GM12878 (cell line): Measurements from ENCODE around the gene MRPS18A. TPM values are rescaled to one million over a fixed set of nuclear protein-coding genes. Genes with fewer than 3 reads are reported as not detected.

ENCODE experiments used
- ATAC-seq: fragments of 200-7000 bp; cut with Tn5 transposase; 3 replicates; pipeline ENCODE4 v1.9.1; 2020; ENCODE audit warnings: mild to moderate bottlenecking, moderate library complexity
- BruUV-seq: library from RNA; stranded (reverse); fragments of 400-500 nt; replicated peaks from 2 replicates; lab custom pipeline; 2021; lab: Mats Ljungman, UMichigan
- CTCF ChIA-PET: fragments of 300-600 bp; sonication (Branson Sonifier 250); formaldehyde crosslinking; extraction: SDS; loops from one replicate; lab custom pipeline; 2021; ENCODE audit warnings: inconsistent platforms; lab: Yijun Ruan, JAX
- POLR2A ChIA-PET: fragments of 350-600 bp; formaldehyde crosslinking; extraction: SDS; loops from one replicate; lab custom pipeline; 2021; ENCODE audit warnings: inconsistent platforms; lab: Charles Lee
- RAD21 ChIA-PET: fragments of 300-600 bp; sonication (Branson Sonifier 250); formaldehyde crosslinking; loops from one replicate; lab custom pipeline; 2023; ENCODE audit warnings: antibody characterized with exemption; ENCODE audit not compliant: unreplicated experiment; lab: Charles Lee
- SMC1A ChIA-PET: fragments of 300-600 bp; sonication (Branson Sonifier 250); formaldehyde crosslinking; loops from one replicate; lab custom pipeline; 2023; ENCODE audit not compliant: unreplicated experiment, uncharacterized antibody; lab: Charles Lee
- DNase-seq: peaks from one replicate; pipeline ENCODE4 v3.0.0-alpha.2; 2011; ENCODE audit warnings: low read depth, low spot score
- FAIRE-seq: peaks from 3 replicates; lab custom pipeline; 2011; peaks lifted over from hg19 to GRCh38; lab: Jason Lieb, UNC
- H2AFZ ChIP-seq: 2 replicates; pipeline ENCODE4 v1.6.0; 2011; ENCODE audit warnings: low read depth, low read length, control low read depth; ENCODE audit not compliant: control insufficient read depth
- H3K27ac ChIP-seq: 2 replicates; pipeline ENCODE4 v1.5.1; 2011; ENCODE audit warnings: control low read depth; ENCODE audit not compliant: control insufficient read depth, insufficient read depth
- H3K27me3 ChIP-seq, 2 experiments: replicated peaks in 1 of 2; 2 replicates each; pipeline versions ENCODE4 v1.6.0 to v1.6.1; 2011; ENCODE audit warnings: low read length in 1 of 2; ENCODE audit not compliant: control insufficient read depth in 2 of 2, insufficient read depth in 2 of 2
- H3K36me3 ChIP-seq, 2 experiments: 2 replicates each; pipeline ENCODE4 v1.5.1; 2011; ENCODE audit warnings: low read length in 1 of 2; ENCODE audit not compliant: control insufficient read depth in 2 of 2, insufficient read depth in 2 of 2
- H3K4me1 ChIP-seq: 2 replicates; pipeline ENCODE4 v1.6.1; 2011; ENCODE audit warnings: mild to moderate bottlenecking, low read length, moderate library complexity, mixed read lengths; ENCODE audit not compliant: control insufficient read depth, insufficient read depth
- H3K4me2 ChIP-seq: 2 replicates; pipeline ENCODE4 v1.6.0; 2011; ENCODE audit warnings: control low read depth; ENCODE audit not compliant: control insufficient read depth, insufficient read depth
- H3K4me3 ChIP-seq: fragments of 200-600 bp; sonication (generic); 2 replicates; pipeline ENCODE4 v1.5.1; 2016
- H3K79me2 ChIP-seq: 2 replicates; pipeline ENCODE4 v1.6.0; 2011; ENCODE audit warnings: low read length; ENCODE audit not compliant: control insufficient read depth, insufficient read depth
- H3K9ac ChIP-seq: 2 replicates; pipeline ENCODE4 v1.8.0; 2011; ENCODE audit warnings: low read length, control low read depth, mixed read lengths; ENCODE audit not compliant: control insufficient read depth, insufficient read depth
- H3K9me3 ChIP-seq: replicated peaks from 3 replicates; pipeline ENCODE4 v1.5.1; 2011; ENCODE audit warnings: mild to moderate bottlenecking, low read length; ENCODE audit not compliant: control insufficient read depth, insufficient read depth
- H4K20me1 ChIP-seq: 2 replicates; pipeline ENCODE4 v1.6.0; 2011; ENCODE audit not compliant: control insufficient read depth, insufficient read depth
- CBX3 ChIP-seq: fragments of 200-600 bp; sonication (generic); IDR thresholded peaks from 2 replicates; pipeline ENCODE4 v1.6.1; 2016; ENCODE audit warnings: low read depth, borderline replicate concordance
- DPF2 ChIP-seq: fragments of 450-650 bp; IDR thresholded peaks from 2 replicates; pipeline ENCODE4 v1.6.1; 2017; ENCODE audit warnings: mild to moderate bottlenecking
- LARP7 ChIP-seq: fragments of 450-650 bp; IDR thresholded peaks from 2 replicates; pipeline ENCODE4 v1.6.1; 2017; ENCODE audit warnings: mild to moderate bottlenecking
- PAX8 ChIP-seq: fragments of 450-650 bp; IDR thresholded peaks from 2 replicates; pipeline ENCODE4 v1.6.1; 2017; ENCODE audit warnings: mild to moderate bottlenecking, moderate library complexity
- RBBP5 ChIP-seq: fragments of 200-600 bp; sonication (generic); conservative IDR thresholded peaks from 2 replicates; pipeline ENCODE4 v1.6.1; 2016
- RUNX3 ChIP-seq: IDR thresholded peaks from 2 replicates; pipeline ENCODE4 v1.6.1; 2012; ENCODE audit warnings: low read length, inconsistent platforms
- TAF1 ChIP-seq: IDR thresholded peaks from 2 replicates; pipeline ENCODE4 v1.6.1; 2011; ENCODE audit warnings: mild to moderate bottlenecking, low read depth, low read length, borderline replicate concordance
- ZNF24 ChIP-seq: fragments of 450-650 bp; IDR thresholded peaks from 2 replicates; pipeline ENCODE4 v1.6.1; 2017; ENCODE audit warnings: antibody characterized with exemption, mild to moderate bottlenecking
- ZZZ3 ChIP-seq: IDR thresholded peaks from 2 replicates; pipeline ENCODE4 v1.6.1; 2011; ENCODE audit warnings: low read depth; ENCODE audit not compliant: control insufficient read depth, insufficient read length
- WGBS: methylation state at CpG from one replicate; pipeline ENCODE4 v1.1.6; 2016; ENCODE audit warnings: low lambda C conversion rate; ENCODE audit not compliant: insufficient replicate concordance, insufficient coverage; ENCODE audit errors: missing lambda C conversion rate; 5-methylcytosine and 5-hydroxymethylcytosine counted together
- in situ Hi-C: fragments of 300-500 bp; cut with MboI; formaldehyde crosslinking; loops from 9 replicates; pipeline ENCODE4 v1.14.3; 2018; ENCODE audit warnings: mixed read lengths
- intact Hi-C: fragments of 100-400 bp; cut with micrococcal nuclease; formaldehyde crosslinking; loops from one replicate; pipeline ENCODE4 v1.14.2; 2022; ENCODE audit not compliant: unreplicated experiment
- polyA plus RNA-seq, 11 experiments: library from polyadenylated mRNA; depleted of rRNA in 4 of 11; unstranded in 6 of 11; stranded (reverse) in 5 of 11; fragments of >200 nt; fragmentation: Nextera tagmentation in 4 of 11; fragmentation: Illumina TruSeq in 1 of 11; extraction: Ambion mirVana in 4 of 11; extraction: Trizol in 1 of 11; gene quantifications; 1 replicate in 1 of 11; 2 replicates in 10 of 11; pipeline versions ENCODE4 v1.2.1 to v1.2.3, GENCODE V29; 2011 to 2016; ENCODE audit warnings: inconsistent platforms in 2 of 11, missing spikeins in 2 of 11, low read depth in 1 of 11
- total RNA-seq, 4 experiments: library from RNA; depleted of rRNA in 3 of 4; stranded (reverse); fragments of >200 nt in 3 of 4; fragmentation: Illumina TruSeq in 1 of 4; extraction: Trizol in 1 of 4; gene quantifications; 2 replicates each; pipeline versions ENCODE4 v1.2.1 to v1.2.3, GENCODE V29; 2013 to 2021
- TF ChIP-seq, protein P1 (sequence below): IDR thresholded peaks from 2 replicates; pipeline ENCODE4 v1.6.1; 2012; ENCODE audit warnings: mild to moderate bottlenecking, low read depth, low read length
- TF ChIP-seq, protein P2 (sequence below): fragments of 450-650 bp; IDR thresholded peaks from 2 replicates; pipeline ENCODE4 v1.6.1; 2016; ENCODE audit warnings: mild to moderate bottlenecking
- TF ChIP-seq, protein P3 (sequence below): IDR thresholded peaks from 2 replicates; pipeline ENCODE4 v1.6.1; 2012; ENCODE audit warnings: low read depth, low read length, improper control_type of control experiment
- TF ChIP-seq, protein P4 (sequence below): IDR thresholded peaks from 2 replicates; pipeline ENCODE4 v1.6.1; 2011; ENCODE audit warnings: low read depth, low read length, improper control_type of control experiment, borderline replicate concordance

Gene MRPS18A
- total and polyA plus RNA-seq, 10 of the 15 experiments (the other 5 are each of a cell fraction or from before 2014, with no cell fraction given) = 66.3 to 158 (median 98.7) TPM

DNA sequence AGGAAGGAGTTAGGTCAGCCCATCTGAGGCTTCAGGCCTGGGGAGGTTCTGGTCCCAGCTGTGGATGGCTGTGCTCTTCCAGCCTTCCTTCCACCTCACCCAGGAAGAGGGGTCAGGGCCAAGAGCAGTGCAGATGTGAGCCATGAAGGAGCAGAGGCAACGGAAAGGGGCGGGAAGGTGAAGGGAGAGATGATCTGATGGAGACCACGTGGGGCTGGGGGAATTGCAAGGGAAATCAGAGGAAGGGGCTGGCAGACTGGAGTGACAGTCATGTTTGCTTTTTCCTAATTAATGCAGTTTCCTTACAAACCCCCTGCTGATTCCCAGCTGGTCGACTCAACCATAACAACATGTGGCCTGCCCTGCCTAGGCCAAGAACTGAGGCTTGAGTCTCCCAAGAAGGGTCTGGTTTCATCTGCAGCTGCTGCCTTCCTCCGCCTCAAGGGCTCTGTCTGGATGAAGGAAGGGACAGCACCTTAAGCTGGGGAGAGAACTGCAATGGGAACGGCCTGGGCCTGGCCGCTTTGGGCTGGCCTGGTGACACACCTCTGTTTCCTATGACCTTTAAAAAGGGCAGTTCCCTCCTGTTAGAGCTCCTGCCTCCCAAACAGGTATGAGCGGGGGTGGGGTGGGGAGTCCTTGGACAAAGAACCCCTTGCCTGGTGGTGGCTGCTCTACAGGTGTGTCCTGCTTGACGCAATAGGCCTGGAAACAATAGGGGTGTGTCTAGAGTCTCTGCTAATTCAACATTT lies 7.8 kb upstream of the MRPS18A start:
- no peak overlapping the region for H3K4me3 ChIP-seq
- H3K9me3 ChIP-seq = no peaks in the 10 kb centered on the region
- H2AFZ ChIP-seq = no peak overlapping the region
- in situ Hi-C loops = no loop called here
- DNase-seq (no peak), FAIRE-seq (no peak), ATAC-seq (no peak)
- H3K79me2 ChIP-seq = no peaks in the 10 kb centered on the region
- H3K27ac ChIP-seq = no peak overlapping the region
- 69% methylated on average over 8 of the region's 9 CpGs for WGBS
- TF ChIP-seq TAF1 (no peak), DPF2 (no peak), ZZZ3 (no peak), RUNX3 (no peak), ZNF24 (no peak), LARP7 (no peak), CBX3 (no peak), PAX8 (no peak), RBBP5 (no peak)
- TF ChIP-seq, protein P1, sequence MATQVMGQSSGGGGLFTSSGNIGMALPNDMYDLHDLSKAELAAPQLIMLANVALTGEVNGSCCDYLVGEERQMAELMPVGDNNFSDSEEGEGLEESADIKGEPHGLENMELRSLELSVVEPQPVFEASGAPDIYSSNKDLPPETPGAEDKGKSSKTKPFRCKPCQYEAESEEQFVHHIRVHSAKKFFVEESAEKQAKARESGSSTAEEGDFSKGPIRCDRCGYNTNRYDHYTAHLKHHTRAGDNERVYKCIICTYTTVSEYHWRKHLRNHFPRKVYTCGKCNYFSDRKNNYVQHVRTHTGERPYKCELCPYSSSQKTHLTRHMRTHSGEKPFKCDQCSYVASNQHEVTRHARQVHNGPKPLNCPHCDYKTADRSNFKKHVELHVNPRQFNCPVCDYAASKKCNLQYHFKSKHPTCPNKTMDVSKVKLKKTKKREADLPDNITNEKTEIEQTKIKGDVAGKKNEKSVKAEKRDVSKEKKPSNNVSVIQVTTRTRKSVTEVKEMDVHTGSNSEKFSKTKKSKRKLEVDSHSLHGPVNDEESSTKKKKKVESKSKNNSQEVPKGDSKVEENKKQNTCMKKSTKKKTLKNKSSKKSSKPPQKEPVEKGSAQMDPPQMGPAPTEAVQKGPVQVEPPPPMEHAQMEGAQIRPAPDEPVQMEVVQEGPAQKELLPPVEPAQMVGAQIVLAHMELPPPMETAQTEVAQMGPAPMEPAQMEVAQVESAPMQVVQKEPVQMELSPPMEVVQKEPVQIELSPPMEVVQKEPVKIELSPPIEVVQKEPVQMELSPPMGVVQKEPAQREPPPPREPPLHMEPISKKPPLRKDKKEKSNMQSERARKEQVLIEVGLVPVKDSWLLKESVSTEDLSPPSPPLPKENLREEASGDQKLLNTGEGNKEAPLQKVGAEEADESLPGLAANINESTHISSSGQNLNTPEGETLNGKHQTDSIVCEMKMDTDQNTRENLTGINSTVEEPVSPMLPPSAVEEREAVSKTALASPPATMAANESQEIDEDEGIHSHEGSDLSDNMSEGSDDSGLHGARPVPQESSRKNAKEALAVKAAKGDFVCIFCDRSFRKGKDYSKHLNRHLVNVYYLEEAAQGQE = no peak
- TF ChIP-seq, protein P2, sequence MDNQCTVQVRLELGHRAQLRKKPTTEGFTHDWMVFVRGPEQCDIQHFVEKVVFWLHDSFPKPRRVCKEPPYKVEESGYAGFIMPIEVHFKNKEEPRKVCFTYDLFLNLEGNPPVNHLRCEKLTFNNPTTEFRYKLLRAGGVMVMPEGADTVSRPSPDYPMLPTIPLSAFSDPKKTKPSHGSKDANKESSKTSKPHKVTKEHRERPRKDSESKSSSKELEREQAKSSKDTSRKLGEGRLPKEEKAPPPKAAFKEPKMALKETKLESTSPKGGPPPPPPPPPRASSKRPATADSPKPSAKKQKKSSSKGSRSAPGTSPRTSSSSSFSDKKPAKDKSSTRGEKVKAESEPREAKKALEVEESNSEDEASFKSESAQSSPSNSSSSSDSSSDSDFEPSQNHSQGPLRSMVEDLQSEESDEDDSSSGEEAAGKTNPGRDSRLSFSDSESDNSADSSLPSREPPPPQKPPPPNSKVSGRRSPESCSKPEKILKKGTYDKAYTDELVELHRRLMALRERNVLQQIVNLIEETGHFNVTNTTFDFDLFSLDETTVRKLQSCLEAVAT = no peak
- TF ChIP-seq, protein P3, sequence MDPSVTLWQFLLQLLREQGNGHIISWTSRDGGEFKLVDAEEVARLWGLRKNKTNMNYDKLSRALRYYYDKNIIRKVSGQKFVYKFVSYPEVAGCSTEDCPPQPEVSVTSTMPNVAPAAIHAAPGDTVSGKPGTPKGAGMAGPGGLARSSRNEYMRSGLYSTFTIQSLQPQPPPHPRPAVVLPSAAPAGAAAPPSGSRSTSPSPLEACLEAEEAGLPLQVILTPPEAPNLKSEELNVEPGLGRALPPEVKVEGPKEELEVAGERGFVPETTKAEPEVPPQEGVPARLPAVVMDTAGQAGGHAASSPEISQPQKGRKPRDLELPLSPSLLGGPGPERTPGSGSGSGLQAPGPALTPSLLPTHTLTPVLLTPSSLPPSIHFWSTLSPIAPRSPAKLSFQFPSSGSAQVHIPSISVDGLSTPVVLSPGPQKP = no peak
- TF ChIP-seq, protein P4, sequence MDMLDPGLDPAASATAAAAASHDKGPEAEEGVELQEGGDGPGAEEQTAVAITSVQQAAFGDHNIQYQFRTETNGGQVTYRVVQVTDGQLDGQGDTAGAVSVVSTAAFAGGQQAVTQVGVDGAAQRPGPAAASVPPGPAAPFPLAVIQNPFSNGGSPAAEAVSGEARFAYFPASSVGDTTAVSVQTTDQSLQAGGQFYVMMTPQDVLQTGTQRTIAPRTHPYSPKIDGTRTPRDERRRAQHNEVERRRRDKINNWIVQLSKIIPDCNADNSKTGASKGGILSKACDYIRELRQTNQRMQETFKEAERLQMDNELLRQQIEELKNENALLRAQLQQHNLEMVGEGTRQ = no peak
- BruUV-seq = no TSS peak
- ChIA-PET CTCF (interaction anchor here (1.2 to 2.0 kb wide), 3 partner anchors 8 to 29 kb away, joined by 3 to 7 read pairs (median 5); partner anchors contain the start of gene MRPS18A), SMC1A (interaction anchor here (1.3 kb wide), 1 partner anchor 14 kb away, joined by 3 read pairs; no protein-coding TSS in a partner anchor), POLR2A (no interaction called here), RAD21 (no interaction called here)
- no peaks in the 10 kb centered on the region for H3K27me3 ChIP-seq
- intact Hi-C loops = no loop called here
- no peaks in the 10 kb centered on the region for H3K4me1 ChIP-seq
- no peak overlapping the region for H3K9ac ChIP-seq
- H3K4me2 ChIP-seq = no peak overlapping the region
- H4K20me1 ChIP-seq = no peaks in the 10 kb centered on the region
- no peaks in the 10 kb centered on the region for H3K36me3 ChIP-seq
